A549 (cell line): ENCODE results near the gene PITPNC1. TPM values are rescaled to one million over a fixed set of nuclear protein-coding genes. Genes with fewer than 3 reads are reported as not detected.

Source experiments
- ATAC-seq, 2 experiments: fragments of 200-7000 bp in 1 of 2; fragments of >200 bp in 1 of 2; cut with Nextera tagmentation in 1 of 2; cut with Tn5 transposase in 1 of 2; 3 replicates each; pipeline versions ENCODE4 v1.8.0 to v1.9.1; 2018 to 2020; ENCODE audit warnings: mild to moderate bottlenecking in 1 of 2, moderate library complexity in 1 of 2
- CTCF ChIA-PET: fragments of 300-600 bp; sonication (Branson Sonifier 250); formaldehyde crosslinking; extraction: SDS; loops from one replicate; lab custom pipeline; 2021; ENCODE audit warnings: antibody characterized with exemption, inconsistent platforms; lab: Yijun Ruan, JAX
- POLR2A ChIA-PET: fragments of 350-600 bp; formaldehyde crosslinking; extraction: SDS; loops from one replicate; lab custom pipeline; 2021; ENCODE audit warnings: antibody characterized with exemption, inconsistent platforms; lab: Yijun Ruan, JAX
- DNase-seq, 2 experiments: peaks; one replicate each; pipeline versions ENCODE4 v3.0.0 to v3.0.0-alpha.2; 2011 to 2016; ENCODE audit warnings: low read depth in 1 of 2, low spot score in 1 of 2
- FAIRE-seq: peaks from 2 replicates; lab custom pipeline; 2011; peaks lifted over from hg19 to GRCh38; lab: Jason Lieb, UNC
- H3K27ac ChIP-seq, 2 experiments: fragments of >200 bp; sonication (Bioruptor Twin); formaldehyde crosslinking; 3 replicates each; pipeline ENCODE4 v1.5.1; 2016 to 2017
- H3K4me1 ChIP-seq: fragments of >200 bp; sonication (Bioruptor Twin); formaldehyde crosslinking; 3 replicates; pipeline ENCODE4 v1.6.1; 2016
- H3K4me2 ChIP-seq: fragments of >200 bp; sonication (Bioruptor Twin); formaldehyde crosslinking; 3 replicates; pipeline ENCODE4 v1.6.1; 2016
- H3K4me3 ChIP-seq: fragments of >200 bp; sonication (Bioruptor Twin); formaldehyde crosslinking; 3 replicates; pipeline ENCODE4 v1.5.1; 2016
- H3K9me3 ChIP-seq: fragments of >200 bp; sonication (Bioruptor Twin); formaldehyde crosslinking; 3 replicates; pipeline ENCODE4 v1.6.1; 2016
- BHLHE40 ChIP-seq: IDR thresholded peaks from 2 replicates; pipeline ENCODE4 v1.6.1; 2012; ENCODE audit warnings: low read depth, low read length, inconsistent platforms
- CHD2 ChIP-seq: fragments of 150-350 bp; IDR thresholded peaks from 2 replicates; pipeline ENCODE4 v1.6.1; 2014; ENCODE audit warnings: low read length; ENCODE audit not compliant: partially characterized antibody
- ESRRA ChIP-seq: fragments of 150-350 bp; IDR thresholded peaks from 2 replicates; pipeline ENCODE4 v1.6.1; 2014; ENCODE audit warnings: mild to moderate bottlenecking, low read length, borderline replicate concordance
- HOXA7 ChIP-seq: fragments of 250-450 bp; sonication (Bioruptor Pico); IDR thresholded peaks from 2 replicates; pipeline ENCODE4 v1.5.0; 2020; ENCODE audit warnings: mild to moderate bottlenecking, moderate library complexity
- HOXB5 ChIP-seq: fragments of 250-450 bp; sonication (Bioruptor Pico); IDR thresholded peaks from 2 replicates; pipeline ENCODE4 v1.5.0; 2020; ENCODE audit warnings: mild to moderate bottlenecking, moderate library complexity
- KDM1A ChIP-seq: fragments of 200-600 bp; sonication (generic); IDR thresholded peaks from 2 replicates; pipeline ENCODE4 v1.6.1; 2016; ENCODE audit warnings: low read depth, mild to moderate bottlenecking
- MAZ ChIP-seq: fragments of 150-350 bp; IDR thresholded peaks from 2 replicates; pipeline ENCODE4 v1.6.1; 2014; ENCODE audit warnings: antibody characterized with exemption, low read depth, low read length, borderline replicate concordance
- NR3C1 ChIP-seq: fragments of >200 bp; sonication (Bioruptor Twin); formaldehyde crosslinking; IDR thresholded peaks from 3 replicates; pipeline ENCODE4 v1.6.1; 2017
- POLR2A ChIP-seq: IDR thresholded peaks from 2 replicates; pipeline ENCODE4 v1.6.1; 2012; ENCODE audit warnings: mild to moderate bottlenecking, low read length
- POLR2AphosphoS2 ChIP-seq: conservative IDR thresholded peaks from 2 replicates; pipeline ENCODE4 v1.6.1; 2012; ENCODE audit warnings: low read length, improper control_type of control experiment, inconsistent platforms
- RAD21 ChIP-seq, 2 experiments: fragments of >200 bp in 1 of 2; sonication (Bioruptor Twin) in 1 of 2; formaldehyde crosslinking in 1 of 2; IDR thresholded peaks in 1 of 2; conservative IDR thresholded peaks in 1 of 2; 2 replicates in 1 of 2; 3 replicates in 1 of 2; pipeline ENCODE4 v1.6.1; 2012 to 2018; ENCODE audit warnings: inconsistent platforms in 1 of 2
- RARB ChIP-seq: fragments of 250-450 bp; sonication (Bioruptor Pico); IDR thresholded peaks from 2 replicates; pipeline ENCODE4 v1.8.0; 2021; ENCODE audit warnings: mild to moderate bottlenecking, moderate library complexity
- RCOR1 ChIP-seq: fragments of 150-350 bp; IDR thresholded peaks from 2 replicates; pipeline ENCODE4 v1.6.1; 2014; ENCODE audit warnings: antibody characterized with exemption, low read length, low read depth
- ZC3H11A ChIP-seq: fragments of 450-650 bp; IDR thresholded peaks from 2 replicates; pipeline ENCODE4 v1.6.1; 2014; ENCODE audit warnings: antibody characterized with exemption, mild to moderate bottlenecking
- ZFP36 ChIP-seq: fragments of 450-650 bp; IDR thresholded peaks from 2 replicates; pipeline ENCODE4 v1.6.1; 2014; ENCODE audit warnings: borderline replicate concordance; ENCODE audit not compliant: partially characterized antibody
- WGBS: methylation state at CpG from one replicate; pipeline ENCODE4 v1.1.6; 2017; ENCODE audit errors: missing lambda C conversion rate; 5-methylcytosine and 5-hydroxymethylcytosine counted together
- polyA plus RNA-seq, 4 experiments: library from polyadenylated mRNA; depleted of rRNA in 3 of 4; stranded (reverse); fragments of >200 nt; fragmentation: RNase III in 1 of 4; extraction: RNeasy Plus Mini Kit Qiagen cat#74134 plus additional on column Dnase treatment in 1 of 4; gene quantifications; 2 replicates in 3 of 4; 3 replicates in 1 of 4; pipeline ENCODE4 v1.2.3, GENCODE V29; 2011 to 2017
- TF ChIP-seq, protein P1 (sequence below): fragments of >200 bp; sonication (Bioruptor Twin); formaldehyde crosslinking; IDR thresholded peaks from 2 replicates; pipeline ENCODE4 v1.6.1; 2016
- TF ChIP-seq, protein P2 (sequence below): fragments of 450-650 bp; IDR thresholded peaks from 2 replicates; pipeline ENCODE4 v1.6.1; 2014; ENCODE audit warnings: antibody characterized with exemption
- TF ChIP-seq, protein P3 (sequence below): fragments of 200-600 bp; sonication (generic); IDR thresholded peaks from 2 replicates; pipeline ENCODE4 v1.6.1; 2016; ENCODE audit warnings: antibody characterized with exemption, mild to moderate bottlenecking, moderate library complexity
- TF ChIP-seq, protein P4 (sequence below): fragments of 250-450 bp; sonication (Bioruptor Pico); IDR thresholded peaks from 2 replicates; pipeline ENCODE4 v1.5.0; 2021; ENCODE audit warnings: mild to moderate bottlenecking, moderate library complexity, borderline replicate concordance

The PITPNC1 gene
- polyA plus RNA-seq, 2 of the 4 experiments (the other 2 are of a cell fraction), result 3.7 to 11.2 TPM

DNA sequence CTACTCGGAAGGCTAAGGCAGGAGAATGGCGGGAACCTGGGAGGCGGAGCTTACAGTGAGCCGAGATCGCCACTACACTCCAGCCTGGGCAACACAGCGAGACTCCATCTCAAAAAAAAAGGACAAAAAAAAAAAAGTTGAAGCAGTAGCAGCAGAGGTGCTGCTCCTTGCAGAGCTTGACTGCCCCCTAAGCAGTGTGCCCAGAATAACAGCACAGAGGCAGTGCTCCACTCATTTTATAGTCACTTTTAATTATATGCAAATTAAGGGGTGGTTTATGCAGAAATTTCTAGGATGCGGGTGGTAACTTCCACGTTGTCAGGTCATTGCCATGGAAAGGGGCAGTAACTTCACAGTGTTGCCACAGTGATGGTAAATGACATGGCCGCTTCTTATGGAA lies 286.4 kb downstream of the PITPNC1 start:
- 79% methylated on average over 9 of the region's 9 CpGs for WGBS
- Histone ChIP-seq H3K4me2 (no peak overlapping the region), H3K4me3 (no peak overlapping the region)
- no peak for FAIRE-seq
- DNase-seq, result peak in 1 of 2 experiments; percentile 8
- CTCF ChIA-PET, result interaction anchor here (1.0 to 1.3 kb wide), 3 partner anchors 11 to 27 kb away, joined by 3 to 4 read pairs (median 3); no protein-coding TSS in a partner anchor
- no peak for TF ChIP-seq ZC3H11A
- peak in 1 of 2 experiments; percentile 19; a peak in 2 of 5 replicates for TF ChIP-seq RAD21 (conservative IDR thresholded peaks at IDR 0.05 in 1 of 2, IDR thresholded peaks at IDR 0.05 in 1 of 2)
- TF ChIP-seq, all 56 proteins: peak for 1
- Histone ChIP-seq H3K27ac (no peak overlapping the region), H3K9me3 (no peaks in the 10 kb centered on the region), H3K4me1 (no peaks in the 10 kb centered on the region)
- POLR2A ChIA-PET, result no interaction called here
- ATAC-seq, result no peak

DNA sequence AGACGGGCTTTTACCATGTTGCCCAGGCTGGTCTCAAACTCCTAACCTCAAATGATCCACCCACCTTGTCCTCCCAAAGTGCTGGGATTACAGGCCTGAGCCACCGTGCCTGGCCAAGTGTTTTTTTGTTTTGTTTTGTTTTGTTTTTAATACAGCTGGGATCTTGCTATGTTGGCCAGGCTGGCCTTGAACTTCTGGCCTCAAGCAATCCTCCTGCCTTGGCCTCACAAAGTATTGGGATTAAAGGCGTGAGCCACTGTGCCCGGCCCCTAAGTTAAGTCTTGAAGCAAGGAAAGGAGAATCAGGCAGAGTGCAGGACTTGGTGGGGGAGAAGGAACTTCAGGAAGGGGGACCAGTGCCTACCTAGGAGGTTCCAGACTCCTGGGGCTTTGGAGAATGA lies 288.9 kb downstream of the PITPNC1 start:
- Histone ChIP-seq H3K4me2 (no peak overlapping the region), H3K4me1 (no peaks in the 10 kb centered on the region), H3K4me3 (no peak overlapping the region), H3K9me3 (no peaks in the 10 kb centered on the region), H3K27ac (no peak overlapping the region)
- CTCF ChIA-PET, result interaction anchor here (1.2 to 2.1 kb wide), 4 partner anchors 12 to 287 kb away, joined by 4 to 5 read pairs (median 4); no protein-coding TSS in a partner anchor
- POLR2A ChIA-PET, result no interaction called here
- TF ChIP-seq, protein P1, sequence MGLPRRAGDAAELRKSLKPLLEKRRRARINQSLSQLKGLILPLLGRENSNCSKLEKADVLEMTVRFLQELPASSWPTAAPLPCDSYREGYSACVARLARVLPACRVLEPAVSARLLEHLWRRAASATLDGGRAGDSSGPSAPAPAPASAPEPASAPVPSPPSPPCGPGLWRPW, result no peak
- TF ChIP-seq, protein P2, sequence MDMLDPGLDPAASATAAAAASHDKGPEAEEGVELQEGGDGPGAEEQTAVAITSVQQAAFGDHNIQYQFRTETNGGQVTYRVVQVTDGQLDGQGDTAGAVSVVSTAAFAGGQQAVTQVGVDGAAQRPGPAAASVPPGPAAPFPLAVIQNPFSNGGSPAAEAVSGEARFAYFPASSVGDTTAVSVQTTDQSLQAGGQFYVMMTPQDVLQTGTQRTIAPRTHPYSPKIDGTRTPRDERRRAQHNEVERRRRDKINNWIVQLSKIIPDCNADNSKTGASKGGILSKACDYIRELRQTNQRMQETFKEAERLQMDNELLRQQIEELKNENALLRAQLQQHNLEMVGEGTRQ, result no peak
- TF ChIP-seq ZFP36 (no peak), MAZ (no peak), RARB (CRISPR knock-in tag) (no peak), POLR2A (no peak), CHD2 (no peak), RCOR1 (no peak), ESRRA (no peak), NR3C1 (no peak), POLR2AphosphoS2 (no peak), HOXA7 (CRISPR knock-in tag) (no peak), BHLHE40 (no peak), KDM1A (no peak), HOXB5 (CRISPR knock-in tag) (no peak)
- TF ChIP-seq, protein P3, sequence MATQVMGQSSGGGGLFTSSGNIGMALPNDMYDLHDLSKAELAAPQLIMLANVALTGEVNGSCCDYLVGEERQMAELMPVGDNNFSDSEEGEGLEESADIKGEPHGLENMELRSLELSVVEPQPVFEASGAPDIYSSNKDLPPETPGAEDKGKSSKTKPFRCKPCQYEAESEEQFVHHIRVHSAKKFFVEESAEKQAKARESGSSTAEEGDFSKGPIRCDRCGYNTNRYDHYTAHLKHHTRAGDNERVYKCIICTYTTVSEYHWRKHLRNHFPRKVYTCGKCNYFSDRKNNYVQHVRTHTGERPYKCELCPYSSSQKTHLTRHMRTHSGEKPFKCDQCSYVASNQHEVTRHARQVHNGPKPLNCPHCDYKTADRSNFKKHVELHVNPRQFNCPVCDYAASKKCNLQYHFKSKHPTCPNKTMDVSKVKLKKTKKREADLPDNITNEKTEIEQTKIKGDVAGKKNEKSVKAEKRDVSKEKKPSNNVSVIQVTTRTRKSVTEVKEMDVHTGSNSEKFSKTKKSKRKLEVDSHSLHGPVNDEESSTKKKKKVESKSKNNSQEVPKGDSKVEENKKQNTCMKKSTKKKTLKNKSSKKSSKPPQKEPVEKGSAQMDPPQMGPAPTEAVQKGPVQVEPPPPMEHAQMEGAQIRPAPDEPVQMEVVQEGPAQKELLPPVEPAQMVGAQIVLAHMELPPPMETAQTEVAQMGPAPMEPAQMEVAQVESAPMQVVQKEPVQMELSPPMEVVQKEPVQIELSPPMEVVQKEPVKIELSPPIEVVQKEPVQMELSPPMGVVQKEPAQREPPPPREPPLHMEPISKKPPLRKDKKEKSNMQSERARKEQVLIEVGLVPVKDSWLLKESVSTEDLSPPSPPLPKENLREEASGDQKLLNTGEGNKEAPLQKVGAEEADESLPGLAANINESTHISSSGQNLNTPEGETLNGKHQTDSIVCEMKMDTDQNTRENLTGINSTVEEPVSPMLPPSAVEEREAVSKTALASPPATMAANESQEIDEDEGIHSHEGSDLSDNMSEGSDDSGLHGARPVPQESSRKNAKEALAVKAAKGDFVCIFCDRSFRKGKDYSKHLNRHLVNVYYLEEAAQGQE, result no peak
- TF ChIP-seq, protein P4, sequence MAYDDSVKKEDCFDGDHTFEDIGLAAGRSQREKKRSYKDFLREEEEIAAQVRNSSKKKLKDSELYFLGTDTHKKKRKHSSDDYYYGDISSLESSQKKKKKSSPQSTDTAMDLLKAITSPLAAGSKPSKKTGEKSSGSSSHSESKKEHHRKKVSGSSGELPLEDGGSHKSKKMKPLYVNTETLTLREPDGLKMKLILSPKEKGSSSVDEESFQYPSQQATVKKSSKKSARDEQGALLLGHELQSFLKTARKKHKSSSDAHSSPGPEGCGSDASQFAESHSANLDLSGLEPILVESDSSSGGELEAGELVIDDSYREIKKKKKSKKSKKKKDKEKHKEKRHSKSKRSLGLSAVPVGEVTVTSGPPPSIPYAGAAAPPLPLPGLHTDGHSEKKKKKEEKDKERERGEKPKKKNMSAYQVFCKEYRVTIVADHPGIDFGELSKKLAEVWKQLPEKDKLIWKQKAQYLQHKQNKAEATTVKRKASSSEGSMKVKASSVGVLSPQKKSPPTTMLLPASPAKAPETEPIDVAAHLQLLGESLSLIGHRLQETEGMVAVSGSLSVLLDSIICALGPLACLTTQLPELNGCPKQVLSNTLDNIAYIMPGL (CRISPR knock-in tag), result no peak
- no peak for DNase-seq
- FAIRE-seq, result no peak
- no peak for ATAC-seq
- 87% methylated on average over 4 of the region's 4 CpGs for WGBS
